Activated CD4-positive, alpha-beta memory T cell treated with anti-CD3 and anti-CD28 coated beads for 36 hours (primary cell): Measurements from ENCODE around the gene KPTN. TPM values are rescaled to one million over a fixed set of nuclear protein-coding genes. Genes with fewer than 3 reads are reported as not detected.
A peak's percentile ranks its signal among the peaks of the same experiment; 100 is the strongest.

ENCODE experiments used
- CTCF ChIA-PET: fragments of 350-600 bp; sonication (Branson Sonifier 250); formaldehyde crosslinking; loops from one replicate; lab custom pipeline; 2021; ENCODE audit warnings: antibody characterized with exemption, inconsistent platforms; lab: Charles Lee
- POLR2A ChIA-PET: fragments of 350-600 bp; sonication (Branson Sonifier 250); formaldehyde crosslinking; loops from one replicate; lab custom pipeline; 2021; ENCODE audit warnings: antibody characterized with exemption; lab: Charles Lee
- DNase-seq: peaks from one replicate; pipeline ENCODE4 v3.0.0-alpha.2; 2020
- H3K27ac Mint-ChIP-seq: one replicate; pipeline ENCODE4 v1.8.0; 2021; ENCODE audit warnings: mixed read lengths
- H3K27me3 Mint-ChIP-seq: one replicate; pipeline ENCODE4 v1.8.0; 2021; ENCODE audit warnings: mixed read lengths
- H3K36me3 Mint-ChIP-seq: one replicate; pipeline ENCODE4 v1.8.0; 2021; ENCODE audit warnings: mixed read lengths
- H3K4me1 Mint-ChIP-seq: one replicate; pipeline ENCODE4 v1.8.0; 2021; ENCODE audit warnings: low read depth, mixed read lengths
- H3K4me3 Mint-ChIP-seq: one replicate; pipeline ENCODE4 v1.8.0; 2021; ENCODE audit warnings: mild to moderate bottlenecking, mixed read lengths
- H3K9me3 Mint-ChIP-seq: one replicate; pipeline ENCODE4 v1.8.0; 2021; ENCODE audit warnings: mixed read lengths
- intact Hi-C: fragments of 100-400 bp; cut with micrococcal nuclease; formaldehyde crosslinking; loops from one replicate; pipeline ENCODE4 v1.15.1; 2023
- total RNA-seq, 2 experiments: library from RNA; stranded (reverse); gene quantifications; one replicate each; pipeline ENCODE4 v1.2.3, GENCODE V29; 2021

The KPTN gene
- total RNA-seq, 2 experiments from 2014 or later, result 7.0 to 9.2 TPM

- Mint-ChIP-seq H3K27me3 (peaks cover 19% of the 10 kb centered on the region), H3K4me1 (peaks cover 8% of the 10 kb centered on the region), H3K9me3 (no peaks in the 10 kb centered on the region), H3K36me3 (no peaks in the 10 kb centered on the region), H3K4me3 (no peak overlapping the region), H3K27ac (no peak overlapping the region)
- intact Hi-C loops, result no loop called here
- ChIA-PET POLR2A (no interaction called here), CTCF (interaction anchor here (2.0 to 2.4 kb wide), 2 partner anchors 8 to 39 kb away, joined by 8 to 10 read pairs; partner anchors contain the start of gene KPTN)
- DNase-seq, result no peak
Observed at GRCh38 chr19:47475465-47475864, 8.6 kb downstream of the KPTN start.

GRCh38 chr19:47473336-47473735 lies 10.7 kb downstream of the KPTN start:
- peaks cover 39% of the 10 kb centered on the region for H3K27me3 Mint-ChIP-seq
- ChIA-PET CTCF (no interaction called here), POLR2A (interaction anchor here (2.7 kb wide), 1 partner anchor 11 kb away, joined by 7 read pairs; the partner anchor contains the start of gene KPTN)
- no peak for DNase-seq
- H3K36me3 Mint-ChIP-seq, result no peaks in the 10 kb centered on the region
- intact Hi-C loops, result no loop called here
- no peaks in the 10 kb centered on the region for H3K9me3 Mint-ChIP-seq
- no peak overlapping the region for H3K27ac Mint-ChIP-seq
- no peak overlapping the region for H3K4me3 Mint-ChIP-seq
- H3K4me1 Mint-ChIP-seq, result peaks cover 9% of the 10 kb centered on the region

DNA sequence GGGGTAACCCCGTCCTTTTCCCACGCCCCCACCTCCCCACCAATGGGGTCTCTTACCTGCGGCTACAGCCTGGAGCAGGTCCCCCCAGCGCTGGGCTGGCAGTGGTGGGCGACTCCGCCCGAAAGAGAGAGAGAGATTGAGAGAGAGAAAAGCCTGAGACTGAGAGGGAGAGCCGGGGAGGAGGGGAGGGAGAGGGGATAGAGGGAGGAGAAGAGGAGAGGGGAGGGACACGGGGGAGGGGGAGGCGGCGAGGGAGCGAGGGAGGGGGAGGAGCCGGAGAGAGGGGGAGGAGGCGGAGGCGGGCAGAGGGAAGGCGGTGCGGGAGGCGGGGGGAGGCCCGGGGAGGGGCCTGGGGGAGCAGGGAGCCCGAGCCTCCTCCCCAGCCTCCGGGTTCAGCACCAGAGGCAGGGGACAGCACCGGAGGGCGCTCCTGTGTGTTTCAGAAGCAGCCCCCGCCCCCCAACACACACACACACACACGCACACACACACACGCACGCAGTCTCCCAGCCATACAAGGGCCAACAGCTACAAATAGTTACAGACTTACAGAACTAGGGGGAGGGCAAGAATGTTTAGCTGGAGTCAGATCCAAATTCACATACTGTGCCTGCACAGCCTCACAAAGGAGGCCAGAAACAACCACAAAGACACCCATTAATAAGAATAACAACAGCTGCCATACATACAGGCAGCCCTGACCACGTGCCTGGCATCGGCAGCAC lies 12.1 kb downstream of the KPTN start, which contains the start of gene SLC8A2:
TSS of gene SLC8A2 (minus strand) at position 161 of the 725 bp plus-strand sequence. CDS start 5,490 bp downstream, outside the sequence.
- Mint-ChIP-seq H3K9me3 (no peaks in the 10 kb centered on the region), H3K4me1 (peaks cover 9% of the 10 kb centered on the region), H3K27ac (no peak within 1 kb of the TSS), H3K27me3 (peaks cover 45% of the 10 kb centered on the region), H3K36me3 (no peaks in the 10 kb centered on the region), H3K4me3 (no peak within 1 kb of the TSS)
- ChIA-PET CTCF (interaction anchor here (1.1 kb wide), 1 partner anchor 35 kb away, joined by 3 read pairs; no protein-coding TSS in a partner anchor), POLR2A (interaction anchor here (0.6 to 0.7 kb wide), 2 partner anchors 43 to 76 kb away, joined by 3 to 4 read pairs; partner anchors contain the start of gene NAPA)
- peak; percentile 72 for DNase-seq
- intact Hi-C loops, result loop anchor here (1.0 kb wide), 1 partner anchor 22 kb away; no protein-coding TSS in a partner anchor

GRCh38 chr19:47471381-47471732 lies 12.7 kb downstream of the KPTN start:
- no peaks in the 10 kb centered on the region for H3K36me3 Mint-ChIP-seq
- H3K9me3 Mint-ChIP-seq, result no peaks in the 10 kb centered on the region
- POLR2A ChIA-PET, result no interaction called here
- no peak for DNase-seq
- CTCF ChIA-PET, result no interaction called here
- H3K27me3 Mint-ChIP-seq, result peaks cover 45% of the 10 kb centered on the region
- peaks cover 9% of the 10 kb centered on the region for H3K4me1 Mint-ChIP-seq
- H3K27ac Mint-ChIP-seq, result no peak overlapping the region
- no peak overlapping the region for H3K4me3 Mint-ChIP-seq
- intact Hi-C loops, result loop anchor here (1.0 kb wide), 1 partner anchor 21 kb away; no protein-coding TSS in a partner anchor

GRCh38 chr19:47470447-47471195 lies 13.4 kb downstream of the KPTN start:
- Mint-ChIP-seq H3K27me3 (peaks cover 49% of the 10 kb centered on the region), H3K27ac (no peak overlapping the region), H3K4me1 (peaks cover 9% of the 10 kb centered on the region), H3K9me3 (no peaks in the 10 kb centered on the region), H3K36me3 (no peaks in the 10 kb centered on the region), H3K4me3 (no peak overlapping the region)
- CTCF ChIA-PET, result no interaction called here
- intact Hi-C loops, result loop anchor here (1.0 kb wide), 1 partner anchor 20 kb away; no protein-coding TSS in a partner anchor
- POLR2A ChIA-PET, result no interaction called here
- no peak for DNase-seq

DNA sequence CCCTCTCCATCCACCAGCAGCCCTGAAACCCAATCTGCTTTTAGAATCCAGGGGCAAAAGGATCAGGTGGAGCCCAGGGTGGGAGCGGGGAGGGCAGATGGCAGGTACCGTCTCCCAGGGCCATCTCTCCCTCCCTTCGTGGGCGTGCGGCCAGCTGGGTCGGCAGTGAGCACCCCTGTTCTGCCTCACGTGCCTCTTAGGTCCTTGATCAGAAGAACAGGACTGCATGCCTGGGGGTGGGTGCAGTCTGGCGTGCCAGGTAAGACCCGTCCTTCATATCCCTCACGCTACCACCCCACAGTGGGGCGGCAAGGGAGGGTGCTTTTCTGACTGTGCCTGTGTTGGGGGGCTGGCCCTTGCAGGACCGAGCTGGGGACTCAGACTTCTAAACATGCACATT lies 14.3 kb downstream of the KPTN start:
- DNase-seq, result no peak
- Mint-ChIP-seq H3K4me1 (peaks cover 9% of the 10 kb centered on the region), H3K9me3 (no peaks in the 10 kb centered on the region), H3K4me3 (no peak overlapping the region), H3K27ac (no peak overlapping the region), H3K27me3 (peaks cover 50% of the 10 kb centered on the region), H3K36me3 (no peaks in the 10 kb centered on the region)
- CTCF ChIA-PET, result no interaction called here
- POLR2A ChIA-PET, result no interaction called here
- intact Hi-C loops, result no loop called here

GRCh38 chr19:47469363-47469700 lies 14.7 kb downstream of the KPTN start:
- Mint-ChIP-seq H3K36me3 (no peaks in the 10 kb centered on the region), H3K27me3 (peaks cover 50% of the 10 kb centered on the region), H3K27ac (no peak overlapping the region), H3K4me1 (peaks cover 9% of the 10 kb centered on the region), H3K4me3 (no peak overlapping the region), H3K9me3 (no peaks in the 10 kb centered on the region)
- no peak for DNase-seq
- ChIA-PET POLR2A (no interaction called here), CTCF (no interaction called here)
- intact Hi-C loops, result no loop called here

DNA sequence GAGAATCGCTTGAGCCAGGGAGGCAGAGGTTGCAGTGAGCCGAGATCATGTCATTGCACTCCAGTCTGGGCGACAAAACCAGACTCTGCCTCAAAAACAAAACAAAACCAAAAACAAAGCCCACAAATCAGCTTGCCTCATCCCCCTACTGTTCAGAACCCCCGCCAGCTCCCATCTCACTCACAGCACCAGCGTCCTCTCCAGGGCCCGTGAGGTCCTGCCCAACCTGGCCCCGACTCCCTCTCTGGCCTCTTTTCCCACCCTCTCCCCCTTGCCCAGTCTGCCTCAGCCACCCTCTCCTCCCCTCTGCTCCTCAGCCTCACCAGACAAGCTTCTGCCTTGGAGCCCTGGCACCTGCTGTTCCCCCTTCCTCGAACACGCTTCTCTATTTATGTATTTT lies 16.1 kb downstream of the KPTN start:
- Mint-ChIP-seq H3K4me3 (no peak overlapping the region), H3K36me3 (no peaks in the 10 kb centered on the region), H3K9me3 (no peaks in the 10 kb centered on the region), H3K4me1 (peaks cover 9% of the 10 kb centered on the region), H3K27ac (no peak overlapping the region), H3K27me3 (peaks cover 48% of the 10 kb centered on the region)
- ChIA-PET POLR2A (no interaction called here), CTCF (no interaction called here)
- intact Hi-C loops, result no loop called here
- DNase-seq, result no peak

DNA sequence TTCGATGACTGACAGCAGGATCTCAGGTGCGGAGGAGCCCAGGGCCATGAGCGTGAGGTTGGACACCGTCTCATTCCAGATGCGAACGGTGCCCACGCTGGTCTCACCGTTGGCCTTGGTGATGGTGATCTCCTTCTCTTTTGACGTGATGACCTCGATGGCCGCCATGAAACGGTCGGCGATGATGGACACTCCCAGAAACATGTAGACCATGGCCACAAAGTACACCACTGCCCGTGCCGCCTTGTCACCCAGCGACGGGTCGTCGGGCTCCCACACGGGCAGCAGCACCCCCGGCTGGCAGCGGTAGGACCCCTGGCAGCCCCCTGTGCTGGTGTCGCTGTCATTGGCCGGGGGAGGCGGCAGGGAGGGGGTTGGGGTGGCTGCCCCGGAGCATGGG lies 18.1 kb downstream of the KPTN start:
- H3K4me1 Mint-ChIP-seq, result peaks cover 2% of the 10 kb centered on the region
- intact Hi-C loops, result no loop called here
- H3K9me3 Mint-ChIP-seq, result no peaks in the 10 kb centered on the region
- H3K27ac Mint-ChIP-seq, result no peak overlapping the region
- DNase-seq, result no peak
- ChIA-PET POLR2A (no interaction called here), CTCF (no interaction called here)
- peaks cover 36% of the 10 kb centered on the region for H3K27me3 Mint-ChIP-seq
- no peak overlapping the region for H3K4me3 Mint-ChIP-seq
- H3K36me3 Mint-ChIP-seq, result no peaks in the 10 kb centered on the region

DNA sequence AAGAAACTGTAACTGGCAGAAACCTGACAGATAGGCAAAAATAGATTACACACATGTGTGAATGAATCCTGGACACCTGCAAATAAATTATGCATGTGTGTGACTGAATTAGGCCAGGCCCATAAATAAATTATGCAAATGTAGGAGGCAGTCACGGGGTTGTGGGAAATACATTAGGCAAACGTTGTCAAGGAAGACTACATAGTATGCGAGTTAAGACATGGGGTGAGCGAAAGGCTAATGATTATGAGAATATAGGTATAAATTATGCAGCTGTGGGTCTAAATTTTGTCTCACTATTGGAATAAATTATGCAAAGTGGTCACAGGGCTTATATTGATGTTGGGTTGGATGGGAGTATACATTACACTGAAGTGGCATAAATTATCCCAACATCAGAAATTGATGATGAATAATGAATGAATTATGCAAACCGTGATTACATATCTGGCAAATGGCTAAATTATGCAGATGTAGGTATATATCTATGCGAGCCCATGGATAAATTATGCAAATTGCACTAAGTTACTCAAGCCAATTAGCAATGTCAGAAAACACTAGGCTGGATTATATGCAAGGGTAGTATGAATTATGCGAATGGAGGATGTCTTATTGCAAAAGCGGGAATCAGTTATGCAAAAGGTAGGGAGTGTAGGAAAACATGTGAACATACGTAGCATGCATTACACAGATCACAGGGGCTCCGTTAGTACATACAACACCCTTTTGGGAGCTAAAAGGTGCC lies 19.2 kb downstream of the KPTN start:
- H3K27me3 Mint-ChIP-seq, result peaks cover 28% of the 10 kb centered on the region
- no peak overlapping the region for H3K4me3 Mint-ChIP-seq
- no peak overlapping the region for H3K27ac Mint-ChIP-seq
- no peak for DNase-seq
- no peaks in the 10 kb centered on the region for H3K4me1 Mint-ChIP-seq
- intact Hi-C loops, result no loop called here
- H3K9me3 Mint-ChIP-seq, result no peaks in the 10 kb centered on the region
- ChIA-PET POLR2A (no interaction called here), CTCF (no interaction called here)
- no peaks in the 10 kb centered on the region for H3K36me3 Mint-ChIP-seq

DNA sequence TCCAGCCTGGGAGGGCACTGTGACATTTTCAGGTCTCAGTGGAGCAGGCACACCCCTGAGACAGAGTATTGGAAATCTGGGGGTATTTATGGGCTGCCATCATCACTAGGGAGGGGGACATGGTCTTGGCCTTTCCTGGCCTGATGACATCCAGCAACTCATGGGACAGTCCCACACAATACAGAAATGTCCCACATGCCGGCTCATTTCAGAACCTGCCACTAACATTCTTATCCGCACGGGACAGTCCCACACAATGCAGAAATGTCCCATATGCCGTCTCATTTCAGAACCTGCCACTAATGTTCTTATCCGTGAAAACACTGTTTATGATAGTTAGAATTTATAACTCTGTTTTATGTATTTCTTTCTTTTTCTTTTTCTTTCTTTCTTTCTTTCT lies 22.1 kb downstream of the KPTN start:
- Mint-ChIP-seq H3K4me3 (no peak overlapping the region), H3K27ac (no peak overlapping the region), H3K4me1 (peaks cover 2% of the 10 kb centered on the region), H3K9me3 (no peaks in the 10 kb centered on the region), H3K27me3 (peaks cover 10% of the 10 kb centered on the region), H3K36me3 (no peaks in the 10 kb centered on the region)
- DNase-seq, result no peak
- intact Hi-C loops, result no loop called here
- CTCF ChIA-PET, result no interaction called here
- POLR2A ChIA-PET, result no interaction called here

GRCh38 chr19:47459477-47459876 lies 24.5 kb downstream of the KPTN start:
- H3K9me3 Mint-ChIP-seq, result peaks cover 9% of the 10 kb centered on the region
- intact Hi-C loops, result no loop called here
- POLR2A ChIA-PET, result no interaction called here
- H3K4me1 Mint-ChIP-seq, result peaks cover 2% of the 10 kb centered on the region
- CTCF ChIA-PET, result interaction anchor here (0.8 kb wide), 1 partner anchor 23 kb away, joined by 3 read pairs; no protein-coding TSS in a partner anchor
- no peak overlapping the region for H3K27ac Mint-ChIP-seq
- no peaks in the 10 kb centered on the region for H3K36me3 Mint-ChIP-seq
- peaks cover 21% of the 10 kb centered on the region for H3K27me3 Mint-ChIP-seq
- no peak overlapping the region for H3K4me3 Mint-ChIP-seq
- no peak for DNase-seq
